ENCODE data around the gene FANCE.
A peak's percentile ranks its signal among the peaks of the same experiment; 100 is the strongest.

FANCE gene

GRCh38 chr6:35445691-35446090, 6.4 kb upstream of the FANCE start:
- H3K4me3 ChIP-seq (ENCODE audit: severe bottlenecking): no peak overlapping the region
- no peaks in the 10 kb centered on the region for H3K36me3 ChIP-seq (ENCODE audit: low read depth)
- DNase-seq (ENCODE audit: low spot score) (no peak), ATAC-seq (ENCODE audit: low read depth) (no peak)
- H3K9me3 ChIP-seq (ENCODE audit: severe bottlenecking): no peaks in the 10 kb centered on the region
- no peak overlapping the region for H3K27ac ChIP-seq (ENCODE audit: poor library complexity, severe bottlenecking)
- H3K4me1 ChIP-seq (ENCODE audit: insufficient read depth, poor library complexity, severe bottlenecking): no peaks in the 10 kb centered on the region
- TF ChIP-seq CTCF (IDR thresholded peaks at IDR 0.05; ENCODE audit: poor library complexity, severe bottlenecking): no peak
- H3K27me3 ChIP-seq (ENCODE audit: insufficient read depth, poor library complexity, severe bottlenecking): no peaks in the 10 kb centered on the region

GRCh38 chr6:35448191-35448590, 3.9 kb upstream of the FANCE start:
- H3K9me3 ChIP-seq (ENCODE audit: severe bottlenecking): no peaks in the 10 kb centered on the region
- ATAC-seq (ENCODE audit: low read depth) (no peak), DNase-seq (ENCODE audit: low spot score) (no peak)
- H3K36me3 ChIP-seq (ENCODE audit: low read depth): no peaks in the 10 kb centered on the region
- no peak for TF ChIP-seq CTCF (IDR thresholded peaks at IDR 0.05; ENCODE audit: poor library complexity, severe bottlenecking)
- no peak overlapping the region for H3K27ac ChIP-seq (ENCODE audit: poor library complexity, severe bottlenecking)
- H3K27me3 ChIP-seq (ENCODE audit: insufficient read depth, poor library complexity, severe bottlenecking): no peaks in the 10 kb centered on the region
- H3K4me1 ChIP-seq (ENCODE audit: insufficient read depth, poor library complexity, severe bottlenecking): no peaks in the 10 kb centered on the region
- H3K4me3 ChIP-seq (ENCODE audit: severe bottlenecking): no peak overlapping the region

- peaks cover 1% of the 10 kb centered on the region; the same call in 1 of the 2 replicates for H3K36me3 ChIP-seq (ENCODE audit: low read depth)
- no peaks in the 10 kb centered on the region for H3K27me3 ChIP-seq (ENCODE audit: insufficient read depth, poor library complexity, severe bottlenecking)
- DNase-seq (ENCODE audit: low spot score) (no peak), ATAC-seq (ENCODE audit: low read depth) (peak; percentile 66)
- H3K9me3 ChIP-seq (ENCODE audit: severe bottlenecking): no peaks in the 10 kb centered on the region
- H3K27ac ChIP-seq (ENCODE audit: poor library complexity, severe bottlenecking): no peak overlapping the region
- H3K4me3 ChIP-seq (ENCODE audit: severe bottlenecking): no peak overlapping the region
- H3K4me1 ChIP-seq (ENCODE audit: insufficient read depth, poor library complexity, severe bottlenecking): peaks cover 9% of the 10 kb centered on the region
- TF ChIP-seq CTCF (IDR thresholded peaks at IDR 0.05; ENCODE audit: poor library complexity, severe bottlenecking): peak; percentile 88
These were observed 2.8 kb upstream of the FANCE start for GRCh38 chr6:35449287-35449881.

GRCh38 chr6:35451354-35452182, 570 bp upstream of the FANCE start:
- H3K27me3 ChIP-seq (ENCODE audit: insufficient read depth, poor library complexity, severe bottlenecking): no peaks in the 10 kb centered on the region
- peaks cover 13% of the 10 kb centered on the region for H3K4me1 ChIP-seq (ENCODE audit: insufficient read depth, poor library complexity, severe bottlenecking)
- ATAC-seq (ENCODE audit: low read depth) (no peak), DNase-seq (ENCODE audit: low spot score) (no peak)
- no peaks in the 10 kb centered on the region for H3K9me3 ChIP-seq (ENCODE audit: severe bottlenecking)
- peak overlapping the region; percentile 54 for H3K4me3 ChIP-seq (ENCODE audit: severe bottlenecking)
- H3K27ac ChIP-seq (ENCODE audit: poor library complexity, severe bottlenecking): peak overlapping the region; percentile 47
- peaks cover 23% of the 10 kb centered on the region for H3K36me3 ChIP-seq (ENCODE audit: low read depth)
- TF ChIP-seq CTCF (IDR thresholded peaks at IDR 0.05; ENCODE audit: poor library complexity, severe bottlenecking): no peak

- peaks cover 13% of the 10 kb centered on the region for H3K4me1 ChIP-seq (ENCODE audit: insufficient read depth, poor library complexity, severe bottlenecking)
- no peak for TF ChIP-seq CTCF (IDR thresholded peaks at IDR 0.05; ENCODE audit: poor library complexity, severe bottlenecking)
- no peak for DNase-seq (ENCODE audit: low spot score)
- peaks cover 40% of the 10 kb centered on the region for H3K36me3 ChIP-seq (ENCODE audit: low read depth)
- H3K27ac ChIP-seq (ENCODE audit: poor library complexity, severe bottlenecking): peak overlapping the region; percentile 47
- ATAC-seq (ENCODE audit: low read depth): no peak
- no peaks in the 10 kb centered on the region for H3K27me3 ChIP-seq (ENCODE audit: insufficient read depth, poor library complexity, severe bottlenecking)
- H3K9me3 ChIP-seq (ENCODE audit: severe bottlenecking): no peaks in the 10 kb centered on the region
- H3K4me3 ChIP-seq (ENCODE audit: severe bottlenecking): peak overlapping the region; percentile 54
These were observed 1.1 kb downstream of the FANCE start for GRCh38 chr6:35453236-35453635.
